Left ventricle myocardium inferior (tissue), 1 donor: ENCODE measurements around the gene NRXN3. TPM values are rescaled to one million over a fixed set of nuclear protein-coding genes. Genes with fewer than 3 reads are reported as not detected.

Source experiments
- DNase-seq: peaks from one replicate; pipeline ENCODE4 v3.0.0-alpha.2; 2020
- H3K27ac ChIP-seq: fragments of 200-600 bp; replicated peaks from 2 replicates; pipeline ENCODE4 v1.8.0; 2021
- H3K27me3 ChIP-seq: fragments of 200-600 bp; 2 replicates; pipeline ENCODE4 v1.8.0; 2021; ENCODE audit warnings: low read depth
- H3K36me3 ChIP-seq: fragments of 200-600 bp; 2 replicates; pipeline ENCODE4 v1.8.0; 2021
- H3K4me1 ChIP-seq: fragments of 200-600 bp; 2 replicates; pipeline ENCODE4 v1.8.0; 2021
- H3K4me3 ChIP-seq: fragments of 200-600 bp; 2 replicates; pipeline ENCODE4 v1.8.0; 2021; ENCODE audit warnings: mild to moderate bottlenecking, moderate library complexity
- H3K9me3 ChIP-seq: fragments of 200-600 bp; replicated peaks from 2 replicates; pipeline ENCODE4 v1.8.0; 2021
- CTCF ChIP-seq: fragments of 200-600 bp; IDR thresholded peaks from 2 replicates; pipeline ENCODE4 v1.8.0; 2021; ENCODE audit warnings: antibody characterized with exemption, mild to moderate bottlenecking, borderline replicate concordance
- intact Hi-C: fragments of 100-400 bp; cut with micrococcal nuclease; formaldehyde crosslinking; loops from one replicate; pipeline ENCODE4 v1.11.0; 2022
- total RNA-seq: library from RNA; stranded (reverse); fragmentation: NEBNext Ultra II Directional; extraction: Animal tissue kit (Norgen Biotek cat#: 25700); gene quantifications from one replicate; pipeline ENCODE4 v1.2.1, GENCODE V29; 2021
- donor health status: DM: no; HTN: yes; CAD: no; lungs with severe emphysema.

NRXN3 gene
- total RNA-seq, 1 donor from 2014 or later: 1.2 TPM

GRCh38 chr14:78156196-78156595 lies 14.0 kb upstream of the NRXN3 start:
- Histone ChIP-seq H3K36me3 (no peaks in the 10 kb centered on the region), H3K4me1 (no peaks in the 10 kb centered on the region), H3K27ac (no peak overlapping the region), H3K4me3 (no peak overlapping the region), H3K9me3 (no peaks in the 10 kb centered on the region), H3K27me3 (peaks cover 58% of the 10 kb centered on the region)
- no peak for DNase-seq
- intact Hi-C loops: no loop called here
- no peak for TF ChIP-seq CTCF

GRCh38 chr14:78157494-78158437 lies 12.4 kb upstream of the NRXN3 start:
- DNase-seq: no peak
- Histone ChIP-seq H3K36me3 (no peaks in the 10 kb centered on the region), H3K27ac (no peak overlapping the region), H3K27me3 (peaks cover 58% of the 10 kb centered on the region), H3K4me3 (no peak overlapping the region), H3K4me1 (no peaks in the 10 kb centered on the region), H3K9me3 (no peaks in the 10 kb centered on the region)
- TF ChIP-seq CTCF: no peak
- intact Hi-C loops: no loop called here

GRCh38 chr14:78162202-78162601 lies 8.0 kb upstream of the NRXN3 start:
- H3K4me3 ChIP-seq: no peak overlapping the region
- intact Hi-C loops: no loop called here
- H3K36me3 ChIP-seq: no peaks in the 10 kb centered on the region
- peaks cover 76% of the 10 kb centered on the region for H3K27me3 ChIP-seq
- TF ChIP-seq CTCF: no peak
- no peaks in the 10 kb centered on the region for H3K9me3 ChIP-seq
- DNase-seq: no peak
- H3K27ac ChIP-seq: no peak overlapping the region
- no peaks in the 10 kb centered on the region for H3K4me1 ChIP-seq

- Histone ChIP-seq H3K4me3 (no peak overlapping the region), H3K27ac (no peak overlapping the region), H3K4me1 (no peaks in the 10 kb centered on the region), H3K9me3 (no peaks in the 10 kb centered on the region), H3K27me3 (peaks cover 96% of the 10 kb centered on the region), H3K36me3 (no peaks in the 10 kb centered on the region)
- no peak for DNase-seq
- TF ChIP-seq CTCF: peak; percentile 50
- intact Hi-C loops: no loop called here
These were observed 5.8 kb upstream of the NRXN3 start for GRCh38 chr14:78164226-78164853.

GRCh38 chr14:78172428-78172827 lies 2.3 kb downstream of the NRXN3 start:
- H3K27ac ChIP-seq: no peak overlapping the region
- H3K4me1 ChIP-seq: no peaks in the 10 kb centered on the region
- H3K9me3 ChIP-seq: no peaks in the 10 kb centered on the region
- H3K36me3 ChIP-seq: no peaks in the 10 kb centered on the region
- no peak for DNase-seq
- H3K4me3 ChIP-seq: no peak overlapping the region
- H3K27me3 ChIP-seq: peaks cover 89% of the 10 kb centered on the region
- no peak for TF ChIP-seq CTCF
- intact Hi-C loops: no loop called here
